SKM-1 treated with dmso at 0.1 percent for 144 hours (cell line): ENCODE results near the gene CUEDC1.

Experiments used
- DNase-seq: peaks from one replicate; lab custom pipeline; 2025; ENCODE audit not compliant: unreplicated experiment; lab: John Stamatoyannopoulos, UW

Gene CUEDC1

GRCh38 chr17:57918017-57918895, 37.0 kb downstream of the CUEDC1 start:
- no peak for DNase-seq

- no peak for DNase-seq
These were observed 38.0 kb downstream of the CUEDC1 start for GRCh38 chr17:57916925-57917858.

- DNase-seq, result no peak
These were observed 39.0 kb downstream of the CUEDC1 start for GRCh38 chr17:57915985-57916757.

- DNase-seq, result no peak
These were observed 39.7 kb downstream of the CUEDC1 start for GRCh38 chr17:57915544-57915943.

GRCh38 chr17:57914273-57915142, 40.7 kb downstream of the CUEDC1 start:
- no peak for DNase-seq

- no peak for DNase-seq
These were observed 41.5 kb downstream of the CUEDC1 start for GRCh38 chr17:57913575-57914272.

GRCh38 chr17:57911834-57912673, 43.2 kb downstream of the CUEDC1 start:
- no peak for DNase-seq

GRCh38 chr17:57910462-57911420, 44.5 kb downstream of the CUEDC1 start:
- DNase-seq, result no peak

GRCh38 chr17:57909551-57909950, 45.7 kb downstream of the CUEDC1 start:
- DNase-seq, result no peak

- DNase-seq, result no peak
These were observed 46.9 kb downstream of the CUEDC1 start for GRCh38 chr17:57908278-57908677.

GRCh38 chr17:57906910-57907309, 48.3 kb downstream of the CUEDC1 start:
- no peak for DNase-seq

- DNase-seq, result no peak
These were observed 49.2 kb downstream of the CUEDC1 start for GRCh38 chr17:57905875-57906455.

- no peak for DNase-seq
These were observed 51.3 kb downstream of the CUEDC1 start for GRCh38 chr17:57903961-57904360.

GRCh38 chr17:57902800-57903759, 52.1 kb downstream of the CUEDC1 start:
- DNase-seq, result peak; percentile 97

GRCh38 chr17:57902117-57902799, 53.0 kb downstream of the CUEDC1 start:
- DNase-seq, result no peak
